Pancreas (tissue), 10 donors: Measurements from ENCODE around the gene DDX24. TPM values are rescaled to one million over a fixed set of nuclear protein-coding genes. Genes with fewer than 3 reads are reported as not detected.

Source experiments
- ATAC-seq, 4 donors: fragments of 200-7000 bp; cut with Tn5 transposase; one replicate each; pipeline versions ENCODE4 v1.8.0 to v1.9.1; 2020; ENCODE audit warnings: mild to moderate bottlenecking in 4 of 4, moderate library complexity in 4 of 4
- DNase-seq, 6 donors: peaks; one replicate each; pipeline ENCODE4 v3.0.0-alpha.2; 2020
- FAIRE-seq: peaks from 2 replicates; lab custom pipeline; 2012; peaks lifted over from hg19 to GRCh38; lab: Jason Lieb, UNC
- H3K27ac ChIP-seq, 4 donors: fragments of 200-600 bp; sonication (generic); 1 replicate in 3 of 4; 2 replicates in 1 of 4; pipeline versions ENCODE4 v1.5.0 to v1.8.0; 2020
- H3K27me3 ChIP-seq, 4 donors: fragments of 200-600 bp; one replicate each; pipeline ENCODE4 v1.8.0; 2021
- H3K36me3 ChIP-seq, 3 donors: fragments of 200-600 bp; sonication (generic) in 1 of 3; one replicate each; pipeline versions ENCODE4 v1.5.0 to v1.8.0; 2020 to 2021
- H3K4me1 ChIP-seq, 3 donors: fragments of 200-600 bp; one replicate each; pipeline ENCODE4 v1.8.0; 2021
- H3K4me3 ChIP-seq, 4 donors: fragments of 200-600 bp; sonication (generic) in 2 of 4; one replicate each; pipeline versions ENCODE4 v1.5.0 to v1.8.0; 2020 to 2021
- H3K9me3 ChIP-seq, 4 donors: fragments of 200-600 bp; one replicate each; pipeline ENCODE4 v1.8.0; 2021
- CTCF ChIP-seq, 4 donors: fragments of 200-600 bp; sonication (generic) in 3 of 4; IDR thresholded peaks; one replicate each; pipeline versions ENCODE4 v1.5.0 to v1.8.0; 2021; ENCODE audit warnings: antibody characterized with exemption in 4 of 4
- WGBS, 2 donors: extraction: QIAGEN DNeasy Blood & Tissue Kit; methylation state at CpG; one replicate each; pipeline ENCODE4 v1.1.7; 2013; 5-methylcytosine and 5-hydroxymethylcytosine counted together
- intact Hi-C, 3 donors: fragments of 100-400 bp; cut with DNase I; formaldehyde crosslinking; loops; one replicate each; pipeline versions ENCODE4 v1.11.1 to v1.14.2; 2022
- polyA plus RNA-seq, 2 donors: library from polyadenylated mRNA; stranded (reverse); fragments of 200-250 nt; gene quantifications; one replicate each; pipeline ENCODE4 v1.2.3, GENCODE V29; 2013
- total RNA-seq, 6 donors: library from RNA; stranded (reverse); fragmentation: NEBNext Ultra II Directional in 4 of 6; extraction: Animal tissue kit (Norgen Biotek cat#: 25700) in 4 of 6; gene quantifications; one replicate each; pipeline versions ENCODE4 v1.2.1 to v1.2.4, GENCODE V29; 2021 to 2023
- donor health status: healthy with polysubstance abuse.
- donor health status: DM: no; HTN: no; CAD: no; lungs with moderate emphysema.
- donor health status: DM: no; HTN: no; CAD: no.
- donor health status: control.
- donor health status: control.
- donor health status: Bipolar disorder and iron deficiency.
- donor health status: DM: yes; HTN: yes; CAD: no.
- donor health status: DM: no; HTN: no; CAD: no.
- donor health status: DM: no; HTN: no; CAD: no.
- donor health status: DM: yes; HTN: yes; CAD: no.

The DDX24 gene
- total and polyA plus RNA-seq, 8 donors = 55.9 to 111 (median 68.1) TPM

- intact Hi-C loops = no loop called here
- peaks cover 0 to 2% (median 0%) of the 10 kb centered on the region in 3 donors for H3K4me1 ChIP-seq
- no peaks in the 10 kb centered on the region for H3K9me3 ChIP-seq
- peaks cover 0 to 74% (median 51%) of the 10 kb centered on the region in 3 donors for H3K36me3 ChIP-seq
- ATAC-seq = no peak
- no peak overlapping the region for H3K4me3 ChIP-seq
- no peak for FAIRE-seq
- WGBS, 2 donors = 82 to 89% methylated on average over 10 of the region's 10 CpGs
- DNase-seq = no peak
- no peaks in the 10 kb centered on the region for H3K27me3 ChIP-seq
- H3K27ac ChIP-seq = no peak overlapping the region
- no peak for TF ChIP-seq CTCF (IDR thresholded peaks at IDR 0.05)
Observed at GRCh38 chr14:94048691-94049624, 32.0 kb downstream of the DDX24 start.

- no peak for FAIRE-seq
Observed at GRCh38 chr14:94047581-94047980, 33.4 kb downstream of the DDX24 start.

GRCh38 chr14:94046696-94047250 lies 34.2 kb downstream of the DDX24 start:
- Histone ChIP-seq H3K9me3 (no peaks in the 10 kb centered on the region), H3K36me3 (peaks cover 0 to 60% (median 38%) of the 10 kb centered on the region in 3 donors), H3K27me3 (no peaks in the 10 kb centered on the region), H3K27ac (no peak overlapping the region), H3K4me1 (no peaks in the 10 kb centered on the region), H3K4me3 (no peak overlapping the region)
- DNase-seq (no peak), FAIRE-seq (no peak), ATAC-seq (no peak)
- intact Hi-C loops = no loop called here
- WGBS, 2 donors = 81 to 86% methylated on average over 7 of the region's 7 CpGs
- TF ChIP-seq CTCF (IDR thresholded peaks at IDR 0.05) = no peak

More at GRCh38 chr14:94047581-94047980, 33.4 kb downstream of the DDX24 start:
- Histone ChIP-seq H3K4me3 (no peak overlapping the region), H3K9me3 (no peaks in the 10 kb centered on the region), H3K27ac (no peak overlapping the region), H3K27me3 (no peaks in the 10 kb centered on the region), H3K36me3 (peaks cover 0 to 68% (median 46%) of the 10 kb centered on the region in 3 donors), H3K4me1 (no peaks in the 10 kb centered on the region)
- TF ChIP-seq CTCF (IDR thresholded peaks at IDR 0.05) = no peak
- ATAC-seq (no peak), DNase-seq (no peak)
- intact Hi-C loops = no loop called here
- WGBS, 2 donors = 96 to 98% methylated on average over 3 of the region's 3 CpGs

GRCh38 chr14:94045563-94046345 lies 35.2 kb downstream of the DDX24 start:
- Histone ChIP-seq H3K4me3 (no peak overlapping the region), H3K9me3 (no peaks in the 10 kb centered on the region), H3K27ac (no peak overlapping the region), H3K27me3 (no peaks in the 10 kb centered on the region), H3K36me3 (peaks cover 0 to 53% (median 33%) of the 10 kb centered on the region in 3 donors), H3K4me1 (no peaks in the 10 kb centered on the region)
- intact Hi-C loops = no loop called here
- ATAC-seq (no peak), FAIRE-seq (no peak), DNase-seq (no peak)
- no peak for TF ChIP-seq CTCF (IDR thresholded peaks at IDR 0.05)
- WGBS, 2 donors = 90% methylated on average over 19 of the region's 19 CpGs
